Cardiac muscle cell (in vitro differentiated cells and primary cell): Measurements from ENCODE around the gene DNAJC18. TPM values are rescaled to one million over a fixed set of nuclear protein-coding genes. Genes with fewer than 3 reads are reported as not detected.
A peak's percentile ranks its signal among the peaks of the same experiment; 100 is the strongest.

Source experiments
- DNase-seq, 2 donors: peaks; one replicate each; pipeline versions ENCODE4 v3.0.0 to v3.0.0-alpha.2; 2010 to 2017; ENCODE audit warnings: low read depth in 1 of 2, low spot score in 1 of 2
- H3K27ac ChIP-seq: fragments of 200-600 bp; sonication (generic); 2 replicates; pipeline ENCODE4 v1.5.1; 2016
- H3K27me3 ChIP-seq: fragments of 200-600 bp; sonication (generic); 2 replicates; pipeline ENCODE4 v1.6.0; 2016; ENCODE audit warnings: control low read depth
- H3K36me3 ChIP-seq: fragments of 200-600 bp; sonication (generic); 2 replicates; pipeline ENCODE4 v1.5.1; 2016; ENCODE audit warnings: control low read depth
- H3K4me1 ChIP-seq: fragments of 200-600 bp; sonication (generic); 2 replicates; pipeline ENCODE4 v1.8.1; 2017; ENCODE audit warnings: low read depth, mild to moderate bottlenecking, mixed run types
- H3K4me3 ChIP-seq: fragments of 200-600 bp; sonication (generic); 2 replicates; pipeline ENCODE4 v1.5.1; 2016; ENCODE audit warnings: mild to moderate bottlenecking
- H3K9me3 ChIP-seq: fragments of 200-600 bp; sonication (generic); 2 replicates; pipeline ENCODE4 v1.5.1; 2017; ENCODE audit warnings: low read depth, mild to moderate bottlenecking, control low read depth
- polyA plus RNA-seq: library from polyadenylated mRNA; unstranded; fragments of >200 nt; fragmentation: Nextera tagmentation; extraction: Ambion mirVana; gene quantifications from 2 replicates; pipeline ENCODE4 v1.2.1, GENCODE V29; 2016
- total RNA-seq: library from RNA; depleted of rRNA; stranded (reverse); fragments of >200 nt; gene quantifications from 2 replicates; pipeline ENCODE4 v1.2.3, GENCODE V29; 2016
- TF ChIP-seq, protein P1 (sequence below): IDR thresholded peaks from 2 replicates; pipeline ENCODE4 v1.5.1; 2012; ENCODE audit warnings: low read depth, mild to moderate bottlenecking, low read length

The DNAJC18 gene
- total and polyA plus RNA-seq, 2 experiments from 2014 or later, result 10.1 to 17.4 TPM

DNA sequence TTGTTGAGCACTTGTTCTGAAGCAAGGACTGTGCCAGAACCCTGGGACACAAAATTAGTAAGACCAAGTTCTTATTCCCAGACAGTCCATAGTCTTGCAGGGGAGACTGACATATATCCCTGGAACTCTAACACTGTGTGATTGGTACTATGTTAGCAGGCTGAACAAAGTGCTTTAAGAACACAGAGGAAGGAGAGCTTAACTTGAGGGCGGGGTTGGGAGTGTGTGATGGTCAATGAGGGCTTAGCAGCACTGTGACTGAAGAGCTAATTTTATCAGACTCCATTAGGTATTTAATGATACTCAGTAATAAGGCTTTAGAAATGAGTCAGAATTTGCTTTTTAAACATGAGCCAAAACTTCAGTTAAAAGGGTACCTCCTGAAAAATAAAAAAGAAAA lies 20.5 kb downstream of the DNAJC18 start:
- peak overlapping the region; percentile 89 for H3K27ac ChIP-seq
- TF ChIP-seq, protein P1, sequence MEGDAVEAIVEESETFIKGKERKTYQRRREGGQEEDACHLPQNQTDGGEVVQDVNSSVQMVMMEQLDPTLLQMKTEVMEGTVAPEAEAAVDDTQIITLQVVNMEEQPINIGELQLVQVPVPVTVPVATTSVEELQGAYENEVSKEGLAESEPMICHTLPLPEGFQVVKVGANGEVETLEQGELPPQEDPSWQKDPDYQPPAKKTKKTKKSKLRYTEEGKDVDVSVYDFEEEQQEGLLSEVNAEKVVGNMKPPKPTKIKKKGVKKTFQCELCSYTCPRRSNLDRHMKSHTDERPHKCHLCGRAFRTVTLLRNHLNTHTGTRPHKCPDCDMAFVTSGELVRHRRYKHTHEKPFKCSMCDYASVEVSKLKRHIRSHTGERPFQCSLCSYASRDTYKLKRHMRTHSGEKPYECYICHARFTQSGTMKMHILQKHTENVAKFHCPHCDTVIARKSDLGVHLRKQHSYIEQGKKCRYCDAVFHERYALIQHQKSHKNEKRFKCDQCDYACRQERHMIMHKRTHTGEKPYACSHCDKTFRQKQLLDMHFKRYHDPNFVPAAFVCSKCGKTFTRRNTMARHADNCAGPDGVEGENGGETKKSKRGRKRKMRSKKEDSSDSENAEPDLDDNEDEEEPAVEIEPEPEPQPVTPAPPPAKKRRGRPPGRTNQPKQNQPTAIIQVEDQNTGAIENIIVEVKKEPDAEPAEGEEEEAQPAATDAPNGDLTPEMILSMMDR, result no peak
- peaks cover 2% of the 10 kb centered on the region for H3K36me3 ChIP-seq
- peak in 1 of 2 donors; percentile 69 for DNase-seq
- no peaks in the 10 kb centered on the region for H3K9me3 ChIP-seq
- peaks cover 63% of the 10 kb centered on the region for H3K4me1 ChIP-seq
- no peak overlapping the region for H3K4me3 ChIP-seq
- H3K27me3 ChIP-seq, result no peaks in the 10 kb centered on the region

DNA sequence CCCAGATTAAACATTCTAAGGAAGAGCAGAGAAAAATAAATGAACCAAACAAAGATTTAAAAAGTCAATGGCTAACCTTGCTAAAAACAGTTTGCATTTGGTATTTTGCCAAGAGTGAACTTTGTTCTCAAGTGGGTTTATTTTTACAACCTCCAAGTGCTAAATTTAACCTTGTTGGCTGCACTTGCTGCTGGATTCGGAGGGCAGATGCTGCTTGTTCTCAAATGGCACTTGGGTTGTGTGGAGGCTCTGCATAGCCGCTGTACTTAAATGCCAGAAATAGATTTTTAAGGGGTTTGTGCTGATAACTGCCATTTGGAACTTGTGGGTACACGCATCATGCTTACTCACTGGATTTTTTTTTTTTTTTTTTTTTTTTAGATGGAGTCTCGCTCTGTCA lies 22.1 kb downstream of the DNAJC18 start:
- peak in 1 of 2 donors; percentile 95 for DNase-seq
- TF ChIP-seq, protein P1, result no peak
- Histone ChIP-seq H3K9me3 (no peaks in the 10 kb centered on the region), H3K4me3 (no peak overlapping the region), H3K4me1 (peaks cover 64% of the 10 kb centered on the region), H3K27ac (peak overlapping the region; percentile 94), H3K27me3 (no peaks in the 10 kb centered on the region), H3K36me3 (no peaks in the 10 kb centered on the region)

DNA sequence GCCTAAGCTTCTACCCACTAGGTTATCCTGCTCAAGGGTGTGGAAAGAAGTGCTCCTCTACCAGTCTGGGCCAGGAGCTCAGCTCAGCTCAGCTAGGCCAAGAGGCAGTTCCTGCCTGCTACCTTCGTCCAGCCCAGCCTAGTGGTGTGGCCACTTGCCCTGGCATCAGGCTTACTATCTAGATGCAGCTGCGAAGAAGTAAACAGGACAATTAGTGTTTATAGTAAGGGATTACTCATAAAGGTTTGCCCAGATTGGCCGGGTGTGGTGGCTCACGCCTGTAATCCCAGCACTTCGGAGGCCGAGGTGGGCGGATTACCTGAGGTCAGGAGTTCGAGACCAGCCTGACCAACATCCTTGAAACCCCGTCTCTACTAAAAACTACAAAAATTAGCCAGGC lies 22.7 kb downstream of the DNAJC18 start:
- Histone ChIP-seq H3K27ac (peak overlapping the region; percentile 94), H3K4me3 (no peak overlapping the region), H3K4me1 (peaks cover 64% of the 10 kb centered on the region), H3K27me3 (no peaks in the 10 kb centered on the region), H3K9me3 (no peaks in the 10 kb centered on the region), H3K36me3 (no peaks in the 10 kb centered on the region)
- no peak for DNase-seq
- TF ChIP-seq, protein P1, result no peak

DNA sequence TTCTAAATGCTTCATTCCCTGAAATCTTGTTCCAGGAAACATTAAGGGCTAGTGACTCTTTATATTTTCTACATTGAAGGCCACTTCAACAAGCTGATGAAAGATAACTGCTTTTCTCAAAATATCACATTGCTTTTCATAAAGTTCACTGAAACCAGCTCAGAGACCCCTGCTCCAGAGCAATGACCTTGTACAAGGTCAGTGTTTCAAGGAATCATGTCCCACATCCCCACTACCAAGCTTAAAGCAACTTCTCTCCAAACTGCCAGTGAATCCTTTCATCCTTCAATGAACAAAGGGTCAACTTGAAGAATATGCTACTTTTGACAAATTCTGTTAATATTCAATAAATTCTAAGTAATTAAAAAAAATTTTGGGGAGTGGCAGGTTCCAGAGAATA lies 23.5 kb downstream of the DNAJC18 start:
- Histone ChIP-seq H3K9me3 (no peaks in the 10 kb centered on the region), H3K27ac (peak overlapping the region; percentile 94), H3K4me3 (no peak overlapping the region), H3K27me3 (no peaks in the 10 kb centered on the region), H3K36me3 (no peaks in the 10 kb centered on the region), H3K4me1 (peaks cover 66% of the 10 kb centered on the region)
- no peak for DNase-seq
- TF ChIP-seq, protein P1, result no peak

DNA sequence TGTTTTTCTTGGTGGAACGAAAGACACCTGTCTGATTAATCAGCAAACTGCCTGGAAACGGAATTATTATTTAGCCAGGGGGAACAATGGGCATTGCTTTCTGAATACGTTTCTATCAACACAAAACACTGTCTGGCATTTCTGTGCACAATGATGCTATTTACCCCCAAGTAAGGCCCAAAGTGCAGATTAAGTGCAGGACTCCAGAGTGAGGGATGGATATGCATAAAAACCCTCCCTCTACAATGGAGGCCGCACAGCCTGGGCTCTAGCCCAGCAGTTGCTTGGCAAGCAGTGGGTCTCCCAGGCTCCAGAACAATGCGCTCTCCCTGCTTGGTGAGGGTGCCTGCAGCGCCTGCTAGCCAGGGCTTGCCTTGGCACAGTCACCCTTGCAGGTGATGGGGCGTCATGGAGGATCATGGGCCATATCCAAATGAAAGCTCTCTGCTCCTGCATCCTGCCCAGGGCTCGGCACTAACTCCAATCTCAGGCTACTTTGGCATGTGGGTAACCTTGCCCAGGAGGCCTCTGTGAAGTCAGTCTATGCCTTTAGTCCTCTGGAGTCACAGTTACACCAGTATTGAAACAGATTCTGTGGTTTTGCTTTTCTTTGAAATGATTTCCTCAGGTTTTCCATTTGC lies 24.0 kb downstream of the DNAJC18 start:
- H3K4me3 ChIP-seq, result no peak overlapping the region
- no peaks in the 10 kb centered on the region for H3K9me3 ChIP-seq
- H3K27ac ChIP-seq, result peak overlapping the region; percentile 94
- H3K27me3 ChIP-seq, result no peaks in the 10 kb centered on the region
- H3K4me1 ChIP-seq, result peaks cover 65% of the 10 kb centered on the region
- TF ChIP-seq, protein P1, result no peak
- H3K36me3 ChIP-seq, result no peaks in the 10 kb centered on the region
- DNase-seq, result no peak
